ENCODE data around the gene CDK18.

CDK18 gene

DNA sequence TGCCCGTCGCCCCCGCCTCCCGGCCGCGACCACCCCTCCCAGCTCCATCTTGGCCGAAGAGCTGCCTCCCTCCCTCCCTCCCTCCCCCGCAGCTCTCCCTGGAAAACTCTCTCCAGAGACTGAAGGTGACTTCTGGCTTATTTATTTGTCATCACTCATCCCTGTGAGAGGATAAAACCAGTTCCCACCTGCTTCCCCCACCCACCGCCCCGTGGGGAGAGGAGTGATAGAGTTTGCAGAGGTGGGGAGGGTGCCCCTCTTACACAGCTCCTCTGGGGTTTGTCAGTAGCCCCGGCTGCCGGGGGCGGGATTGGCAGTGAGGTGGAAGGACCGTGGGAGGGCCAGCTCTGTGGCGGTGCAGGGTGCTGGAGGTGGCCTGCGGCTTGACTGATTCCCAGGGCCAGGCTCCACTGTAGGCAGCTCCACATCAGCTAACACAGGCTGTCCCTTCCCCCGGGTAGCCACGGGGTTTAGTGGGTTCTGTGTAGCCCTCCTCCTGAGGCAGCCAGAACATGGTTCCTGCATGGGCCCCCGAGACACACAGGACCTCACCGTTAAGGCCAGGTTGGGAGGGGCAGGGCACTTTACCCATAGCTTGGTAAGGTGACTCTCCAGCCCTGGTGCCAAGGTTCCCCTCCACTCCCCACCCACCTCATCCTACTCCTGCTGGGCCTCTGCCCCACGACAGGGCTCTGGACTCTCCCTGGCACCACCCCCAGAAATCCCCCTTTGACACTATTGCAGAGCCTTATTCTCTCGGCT is 65.1 kb downstream of the CDK18 start:
- no peak for DNase-seq (ENCODE audit: low read depth, low spot score)
- no peak overlapping the region for H3K4me3 ChIP-seq (ENCODE audit: low read depth, low read length)
- TF ChIP-seq, protein P1, sequence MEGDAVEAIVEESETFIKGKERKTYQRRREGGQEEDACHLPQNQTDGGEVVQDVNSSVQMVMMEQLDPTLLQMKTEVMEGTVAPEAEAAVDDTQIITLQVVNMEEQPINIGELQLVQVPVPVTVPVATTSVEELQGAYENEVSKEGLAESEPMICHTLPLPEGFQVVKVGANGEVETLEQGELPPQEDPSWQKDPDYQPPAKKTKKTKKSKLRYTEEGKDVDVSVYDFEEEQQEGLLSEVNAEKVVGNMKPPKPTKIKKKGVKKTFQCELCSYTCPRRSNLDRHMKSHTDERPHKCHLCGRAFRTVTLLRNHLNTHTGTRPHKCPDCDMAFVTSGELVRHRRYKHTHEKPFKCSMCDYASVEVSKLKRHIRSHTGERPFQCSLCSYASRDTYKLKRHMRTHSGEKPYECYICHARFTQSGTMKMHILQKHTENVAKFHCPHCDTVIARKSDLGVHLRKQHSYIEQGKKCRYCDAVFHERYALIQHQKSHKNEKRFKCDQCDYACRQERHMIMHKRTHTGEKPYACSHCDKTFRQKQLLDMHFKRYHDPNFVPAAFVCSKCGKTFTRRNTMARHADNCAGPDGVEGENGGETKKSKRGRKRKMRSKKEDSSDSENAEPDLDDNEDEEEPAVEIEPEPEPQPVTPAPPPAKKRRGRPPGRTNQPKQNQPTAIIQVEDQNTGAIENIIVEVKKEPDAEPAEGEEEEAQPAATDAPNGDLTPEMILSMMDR (IDR thresholded peaks at IDR 0.05; ENCODE audit: low read depth, low read length), result no peak
- in situ Hi-C loops (cut with HindIII; ENCODE audit: low sequenced_read_pairs), result no loop called here

DNA sequence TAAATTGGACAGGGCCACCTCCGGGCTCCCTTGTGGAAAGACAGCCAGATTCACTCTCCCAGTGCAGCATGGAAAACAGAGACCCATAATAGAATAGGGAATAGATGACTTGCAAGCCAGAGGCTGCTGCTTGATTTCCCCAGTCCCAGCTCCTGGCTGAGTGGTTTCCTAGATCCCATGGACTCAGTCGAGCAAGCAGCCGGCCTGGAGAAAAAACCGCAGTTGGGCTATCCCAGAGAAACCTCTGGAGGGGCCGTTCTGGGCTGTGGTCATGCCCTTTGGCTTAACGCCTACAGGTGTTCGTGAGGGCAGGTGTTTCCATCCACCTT is 65.7 kb downstream of the CDK18 start:
- in situ Hi-C loops (cut with HindIII; ENCODE audit: low sequenced_read_pairs), result no loop called here

DNA sequence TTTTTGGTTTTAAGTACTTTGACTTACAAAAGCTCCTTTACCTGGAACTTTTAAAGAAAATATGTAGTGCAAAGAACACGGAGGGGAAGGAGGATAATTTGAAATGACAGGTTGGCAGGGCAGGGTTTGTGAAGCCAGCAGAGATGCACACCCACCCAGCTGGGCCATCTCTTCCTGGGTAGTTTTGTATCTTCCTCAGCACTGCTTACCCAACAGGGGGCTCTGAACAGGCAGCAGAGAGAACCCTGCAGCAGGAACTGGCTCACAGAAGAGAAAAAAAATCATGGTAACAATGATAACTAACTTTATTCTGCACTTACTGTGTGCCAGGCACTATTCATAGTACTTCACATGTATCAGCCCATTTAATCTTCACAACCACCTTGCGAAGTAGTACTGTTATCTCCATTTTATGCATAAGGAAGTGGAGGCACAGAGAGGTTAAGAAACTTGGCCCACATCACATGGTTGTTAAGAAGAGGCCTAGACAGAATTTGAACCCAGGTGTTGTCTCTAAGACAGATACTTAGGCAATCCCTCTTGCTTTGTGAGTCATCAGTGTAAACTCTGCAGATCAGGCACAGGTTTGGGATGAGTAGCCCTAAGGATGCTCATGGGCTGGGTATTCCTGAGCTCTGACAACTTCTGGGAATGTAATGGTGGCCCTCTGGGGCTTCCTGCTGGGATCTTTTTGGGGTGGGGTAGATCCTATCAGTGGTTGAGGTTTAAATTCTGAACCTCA is 66.5 kb downstream of the CDK18 start:
- in situ Hi-C loops (cut with HindIII; ENCODE audit: low sequenced_read_pairs), result no loop called here
- TF ChIP-seq, protein P1 (IDR thresholded peaks at IDR 0.05; ENCODE audit: low read depth, low read length), result no peak
- H3K4me3 ChIP-seq (ENCODE audit: low read depth, low read length), result no peak overlapping the region
- no peak for DNase-seq (ENCODE audit: low read depth, low spot score)

More for the DNA sequence above, 65.7 kb downstream of the CDK18 start:
- no peak overlapping the region for H3K4me3 ChIP-seq (ENCODE audit: low read depth, low read length)
- DNase-seq (ENCODE audit: low read depth, low spot score), result no peak
- TF ChIP-seq, protein P1 (IDR thresholded peaks at IDR 0.05; ENCODE audit: low read depth, low read length), result no peak

DNA sequence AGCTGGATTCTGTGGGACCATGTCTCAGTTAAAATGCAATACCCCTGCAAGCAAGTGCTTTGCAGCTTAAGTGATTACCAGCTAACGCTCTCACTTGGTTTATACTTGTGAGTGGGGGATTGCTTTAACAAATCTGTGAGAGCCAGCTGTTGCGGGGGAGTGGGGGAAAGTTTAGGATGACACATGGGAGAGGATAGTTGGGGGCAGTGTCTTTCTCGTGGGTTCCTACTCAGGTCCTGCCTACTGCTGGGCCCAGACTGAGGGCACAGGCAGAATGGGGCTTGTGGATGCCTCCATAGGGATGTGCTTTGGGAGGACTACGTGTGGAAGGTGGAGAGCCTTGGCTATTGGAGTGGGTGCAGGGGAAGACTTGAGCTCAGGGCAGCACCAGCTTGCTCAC is 67.3 kb downstream of the CDK18 start:
- no peak overlapping the region for H3K4me3 ChIP-seq (ENCODE audit: low read depth, low read length)
- TF ChIP-seq, protein P1 (IDR thresholded peaks at IDR 0.05; ENCODE audit: low read depth, low read length), result no peak
- DNase-seq (ENCODE audit: low read depth, low spot score), result no peak
- in situ Hi-C loops (cut with HindIII; ENCODE audit: low sequenced_read_pairs), result no loop called here

DNA sequence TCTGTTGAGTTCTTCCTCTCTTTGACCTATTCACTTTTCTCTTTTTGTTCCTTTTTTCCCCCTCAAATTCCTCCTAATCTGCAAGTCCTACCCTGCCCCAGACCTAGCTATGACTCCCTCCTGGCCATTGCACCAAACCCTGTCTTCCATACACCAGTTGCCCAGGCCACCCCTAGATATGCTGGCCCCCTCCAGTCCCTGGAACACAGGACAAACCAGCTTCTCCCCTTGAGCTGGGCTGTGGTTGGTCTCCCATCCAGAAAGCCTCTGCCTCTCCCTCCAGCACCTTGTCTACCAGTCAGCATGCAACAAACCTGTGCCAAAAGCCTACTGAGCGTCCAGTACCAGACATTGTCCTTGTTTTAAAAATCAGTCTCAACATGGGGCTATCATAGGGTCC is 68.0 kb downstream of the CDK18 start:
- in situ Hi-C loops (cut with HindIII; ENCODE audit: low sequenced_read_pairs), result no loop called here
- TF ChIP-seq, protein P1 (IDR thresholded peaks at IDR 0.05; ENCODE audit: low read depth, low read length), result no peak
- no peak overlapping the region for H3K4me3 ChIP-seq (ENCODE audit: low read depth, low read length)
- no peak for DNase-seq (ENCODE audit: low read depth, low spot score)

DNA sequence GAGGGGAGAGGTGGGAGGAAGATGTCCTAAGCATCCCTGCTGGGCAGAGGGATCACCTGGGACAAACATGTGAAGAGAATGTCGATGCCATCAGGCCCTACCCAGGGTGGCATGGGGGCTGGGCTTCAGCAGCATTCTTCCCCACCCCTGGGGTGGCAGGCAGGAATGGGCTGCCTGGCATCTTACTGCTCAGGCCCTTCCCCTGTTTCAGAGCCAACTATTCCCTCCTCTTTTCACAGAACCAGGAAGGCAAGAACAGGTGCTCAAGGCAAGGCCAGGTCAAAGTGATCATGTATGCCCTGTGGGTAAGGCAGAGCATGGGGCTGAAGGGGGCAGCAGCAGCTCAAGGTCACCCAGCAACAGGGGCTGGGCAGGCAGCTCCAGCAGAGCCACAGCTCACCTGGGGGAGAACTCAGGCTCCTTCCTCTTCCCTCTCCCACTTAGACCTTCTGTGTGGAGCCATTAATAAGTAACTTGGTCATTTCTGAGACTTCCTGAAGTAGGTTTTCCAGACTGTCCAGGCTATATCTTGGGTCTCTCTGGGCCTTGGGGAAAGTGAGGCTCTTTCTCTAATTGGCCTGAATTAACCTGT is 70.9 kb downstream of the CDK18 start:
- in situ Hi-C loops (cut with HindIII; ENCODE audit: low sequenced_read_pairs), result no loop called here
- no peak overlapping the region for H3K4me3 ChIP-seq (ENCODE audit: low read depth, low read length)
- DNase-seq (ENCODE audit: low read depth, low spot score), result no peak
- TF ChIP-seq, protein P1 (IDR thresholded peaks at IDR 0.05; ENCODE audit: low read depth, low read length), result no peak

Data from astrocyte of the spinal cord (primary cell).